ENCODE measurements around the gene MAPK9. TPM values are rescaled to one million over a fixed set of nuclear protein-coding genes. Genes with fewer than 3 reads are reported as not detected.
"Not testable (repeated sequence)": the region's sequence is repeated elsewhere in the genome, so short reads cannot be mapped to it uniquely, and the experiment has no call there.

Gene MAPK9
- total RNA-seq, 2 donors from 2014 or later: 46.4 to 50.2 TPM

DNA sequence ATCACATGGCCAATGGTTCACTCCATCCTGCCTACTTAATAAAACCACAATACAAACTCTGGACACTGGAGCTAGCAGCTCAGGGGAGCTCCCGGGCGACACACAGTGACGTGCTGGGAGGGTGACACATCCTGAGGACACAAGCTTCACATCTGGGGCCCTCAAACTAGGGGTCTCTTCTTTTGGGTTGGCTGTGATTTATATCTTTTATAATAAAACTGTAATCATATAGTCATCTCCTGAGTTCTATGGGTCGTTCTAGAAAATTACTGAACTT lies 12.1 kb upstream of the MAPK9 start:
- H3K9ac ChIP-seq (ENCODE audit: low read depth in 2 of 2, low read length in 2 of 2): no peak overlapping the region
- intact Hi-C loops (cut with DNase I): no loop called here
- no peaks in the 10 kb centered on the region for H3K36me3 ChIP-seq
- no peaks in the 10 kb centered on the region for H3K9me3 ChIP-seq
- H3K27me3 ChIP-seq: no peaks in the 10 kb centered on the region
- no peak overlapping the region for H3K4me3 ChIP-seq
- no peak for DNase-seq
- no peak overlapping the region for H3K27ac ChIP-seq
- H3K4me1 ChIP-seq: no peaks in the 10 kb centered on the region
- TF ChIP-seq, protein P1, sequence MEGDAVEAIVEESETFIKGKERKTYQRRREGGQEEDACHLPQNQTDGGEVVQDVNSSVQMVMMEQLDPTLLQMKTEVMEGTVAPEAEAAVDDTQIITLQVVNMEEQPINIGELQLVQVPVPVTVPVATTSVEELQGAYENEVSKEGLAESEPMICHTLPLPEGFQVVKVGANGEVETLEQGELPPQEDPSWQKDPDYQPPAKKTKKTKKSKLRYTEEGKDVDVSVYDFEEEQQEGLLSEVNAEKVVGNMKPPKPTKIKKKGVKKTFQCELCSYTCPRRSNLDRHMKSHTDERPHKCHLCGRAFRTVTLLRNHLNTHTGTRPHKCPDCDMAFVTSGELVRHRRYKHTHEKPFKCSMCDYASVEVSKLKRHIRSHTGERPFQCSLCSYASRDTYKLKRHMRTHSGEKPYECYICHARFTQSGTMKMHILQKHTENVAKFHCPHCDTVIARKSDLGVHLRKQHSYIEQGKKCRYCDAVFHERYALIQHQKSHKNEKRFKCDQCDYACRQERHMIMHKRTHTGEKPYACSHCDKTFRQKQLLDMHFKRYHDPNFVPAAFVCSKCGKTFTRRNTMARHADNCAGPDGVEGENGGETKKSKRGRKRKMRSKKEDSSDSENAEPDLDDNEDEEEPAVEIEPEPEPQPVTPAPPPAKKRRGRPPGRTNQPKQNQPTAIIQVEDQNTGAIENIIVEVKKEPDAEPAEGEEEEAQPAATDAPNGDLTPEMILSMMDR (IDR thresholded peaks at IDR 0.05): no peak

DNA sequence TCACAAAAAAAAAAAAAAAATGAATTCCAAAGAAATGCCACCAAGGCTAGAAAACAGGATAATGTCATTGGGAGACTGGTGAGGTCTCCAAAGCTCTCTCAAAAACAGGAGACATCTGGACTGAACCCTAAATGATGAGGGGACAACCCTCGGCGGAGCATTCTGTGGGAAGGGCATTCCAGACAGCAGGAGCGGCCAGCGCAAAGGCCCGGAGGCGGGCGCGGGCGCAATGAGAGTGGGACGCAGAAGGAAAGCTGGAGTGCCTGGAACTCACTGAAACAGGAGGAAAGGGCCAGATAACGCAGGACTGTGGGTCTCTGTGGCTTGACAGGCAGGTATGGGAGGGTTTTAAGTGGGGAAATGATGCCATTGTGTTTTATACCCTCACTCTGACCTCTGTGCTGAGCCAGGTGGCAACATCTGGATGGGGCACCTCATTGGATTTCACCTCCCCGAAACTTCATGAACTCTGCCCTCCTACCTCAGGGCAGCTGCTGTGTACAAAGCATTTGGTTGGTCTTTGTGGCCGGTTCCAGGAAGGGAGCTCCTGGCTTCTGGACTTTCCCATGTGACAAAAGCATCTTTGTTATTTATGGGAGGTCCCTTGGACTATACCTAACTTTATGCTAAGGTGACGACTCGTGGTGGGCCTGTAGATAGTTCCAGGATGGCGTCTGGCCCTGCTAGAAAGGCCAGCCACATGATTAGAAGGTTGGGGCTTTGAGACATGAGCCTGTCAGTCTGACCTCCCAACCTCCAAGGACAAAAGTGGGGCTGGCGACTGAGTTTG lies 11.5 kb upstream of the MAPK9 start:
- no peak for DNase-seq
- Histone ChIP-seq H3K9me3 (no peaks in the 10 kb centered on the region), H3K4me3 (no peak overlapping the region), H3K9ac (ENCODE audit: low read depth in 2 of 2, low read length in 2 of 2) (no peak overlapping the region), H3K27me3 (no peaks in the 10 kb centered on the region), H3K36me3 (no peaks in the 10 kb centered on the region), H3K4me1 (no peaks in the 10 kb centered on the region), H3K27ac (no peak overlapping the region)
- TF ChIP-seq, protein P1 (IDR thresholded peaks at IDR 0.05): no peak
- intact Hi-C loops (cut with DNase I): no loop called here

DNA sequence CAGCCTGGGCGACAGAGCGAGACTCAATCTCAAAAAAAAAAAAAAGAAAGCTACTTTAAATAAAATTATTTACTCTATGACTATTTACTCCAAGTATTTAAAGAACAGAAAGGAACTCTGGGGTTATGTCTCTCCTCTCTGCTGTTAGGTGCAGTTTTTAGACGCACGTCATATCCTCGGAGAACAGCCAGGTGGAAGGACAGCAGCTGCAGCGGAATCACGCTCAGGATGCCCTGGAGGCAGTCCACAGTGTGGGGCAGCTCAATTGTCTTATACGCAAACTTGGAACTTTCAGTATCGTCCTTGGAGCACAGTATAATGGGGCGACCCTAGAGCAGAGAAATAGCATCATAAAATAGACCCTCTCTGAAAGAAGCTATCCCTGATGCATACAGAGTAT lies 10.4 kb upstream of the MAPK9 start:
- intact Hi-C loops (cut with DNase I): no loop called here

DNA sequence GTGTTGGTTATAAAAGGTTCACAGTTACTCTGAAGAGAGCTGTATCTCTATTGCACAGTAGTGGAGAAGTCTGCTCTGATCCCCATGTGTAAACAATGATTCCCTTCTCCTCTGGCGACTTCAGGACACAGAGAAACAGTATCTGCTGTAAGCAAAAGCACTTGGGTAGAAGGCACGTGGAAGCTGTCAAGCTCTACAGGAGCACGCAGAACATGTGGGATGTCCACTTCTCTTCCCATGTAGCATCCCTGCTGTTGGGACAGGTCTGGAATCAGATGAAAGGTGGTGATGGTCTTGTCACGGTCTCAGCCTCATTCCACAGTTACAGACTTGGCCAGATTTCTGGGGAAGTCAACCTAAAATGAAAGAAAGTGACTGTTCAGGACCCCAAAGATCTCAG lies 9.4 kb upstream of the MAPK9 start:
- TF ChIP-seq, protein P1 (IDR thresholded peaks at IDR 0.05): no peak
- no peak overlapping the region for H3K27ac ChIP-seq
- H3K36me3 ChIP-seq: no peaks in the 10 kb centered on the region
- H3K27me3 ChIP-seq: no peaks in the 10 kb centered on the region
- H3K4me3 ChIP-seq: no peak overlapping the region
- DNase-seq: no peak
- intact Hi-C loops (cut with DNase I): no loop called here
- H3K4me1 ChIP-seq: no peaks in the 10 kb centered on the region
- H3K9ac ChIP-seq (ENCODE audit: low read depth in 2 of 2, low read length in 2 of 2): no peak overlapping the region
- H3K9me3 ChIP-seq: no peaks in the 10 kb centered on the region

More for the DNA sequence above, 10.4 kb upstream of the MAPK9 start:
- H3K9me3 ChIP-seq: no peaks in the 10 kb centered on the region
- H3K27me3 ChIP-seq: no peaks in the 10 kb centered on the region
- H3K27ac ChIP-seq: no peak overlapping the region
- no peaks in the 10 kb centered on the region for H3K36me3 ChIP-seq
- H3K4me3 ChIP-seq: no peak overlapping the region
- DNase-seq: no peak
- H3K4me1 ChIP-seq: no peaks in the 10 kb centered on the region
- TF ChIP-seq, protein P1 (IDR thresholded peaks at IDR 0.05): no peak
- no peak overlapping the region for H3K9ac ChIP-seq (ENCODE audit: low read depth in 2 of 2, low read length in 2 of 2)

DNA sequence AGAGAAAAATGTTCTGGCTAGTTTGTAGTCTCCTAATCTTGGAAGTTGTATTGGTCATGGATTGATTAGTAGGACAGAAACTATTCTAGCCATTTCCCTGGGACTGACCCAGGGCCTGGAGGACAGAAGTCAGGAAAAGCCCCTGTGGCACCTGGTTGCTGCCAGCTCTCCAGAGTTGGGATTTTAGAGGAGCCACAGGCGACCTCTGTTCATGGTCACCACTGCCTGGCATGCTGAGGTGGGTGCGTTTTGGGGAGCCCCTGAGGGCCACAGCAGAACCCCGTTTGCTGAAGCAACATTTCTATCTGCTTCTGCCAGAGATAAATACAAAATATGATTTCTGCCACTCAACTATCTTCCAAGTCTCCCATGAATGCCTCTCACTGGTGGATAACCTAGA lies 7.6 kb upstream of the MAPK9 start:
- intact Hi-C loops (cut with DNase I): no loop called here

DNA sequence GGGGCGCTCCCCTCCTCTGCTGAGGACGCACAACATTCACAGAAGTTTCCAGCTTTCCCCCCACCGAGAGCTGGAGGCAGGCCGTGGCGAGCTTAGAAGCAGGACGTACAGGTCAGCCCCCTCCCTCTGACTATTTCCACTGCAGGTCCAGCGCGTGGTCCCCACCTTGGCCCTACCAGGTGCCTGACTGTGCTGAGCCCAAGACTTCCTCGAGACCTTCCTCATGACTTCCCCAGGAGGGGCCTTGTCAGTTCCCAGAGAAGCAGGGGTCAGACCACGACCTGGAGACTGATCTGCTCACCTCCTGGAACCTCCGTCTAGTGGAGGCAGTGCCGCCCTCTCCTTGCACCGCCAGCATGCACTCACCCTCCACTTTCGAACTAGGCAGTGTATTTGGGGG lies 7.1 kb upstream of the MAPK9 start:
- DNase-seq; H3K4me1 ChIP-seq; H3K27ac ChIP-seq; intact Hi-C loops (cut with DNase I); H3K4me3 ChIP-seq; H3K9ac ChIP-seq (ENCODE audit: low read depth in 2 of 2, low read length in 2 of 2); H3K9me3 ChIP-seq; H3K36me3 ChIP-seq; H3K27me3 ChIP-seq: not testable (repeated sequence)

More for the DNA sequence above, 7.6 kb upstream of the MAPK9 start:
- Histone ChIP-seq H3K4me1 (no peaks in the 10 kb centered on the region), H3K36me3 (no peaks in the 10 kb centered on the region), H3K27ac (no peak overlapping the region), H3K27me3 (no peaks in the 10 kb centered on the region), H3K9me3 (no peaks in the 10 kb centered on the region), H3K4me3 (no peak overlapping the region), H3K9ac (ENCODE audit: low read depth in 2 of 2, low read length in 2 of 2) (no peak overlapping the region)
- TF ChIP-seq, protein P1 (IDR thresholded peaks at IDR 0.05): no peak
- no peak for DNase-seq
